Gastrocnemius medialis (tissue), 4 donors: ENCODE data around the gene MELTF. TPM values are rescaled to one million over a fixed set of nuclear protein-coding genes. Genes with fewer than 3 reads are reported as not detected.
A peak's percentile ranks its signal among the peaks of the same experiment; 100 is the strongest.

Experiments used
- ATAC-seq, 2 donors: fragments of 150-250 bp; one replicate each; pipeline ENCODE4 v1.9.1; 2016
- DNase-seq, 2 donors: peaks; one replicate each; pipeline ENCODE4 v3.0.0-alpha.2; 2019
- H3K27ac ChIP-seq, 4 donors: fragments of 200-600 bp; sonication (generic); 1 replicate in 1 of 4; 2 replicates in 3 of 4; pipeline ENCODE4 v1.5.1; 2016 to 2018; ENCODE audit warnings: mild to moderate bottlenecking in 2 of 4, moderate library complexity in 1 of 4
- H3K27me3 ChIP-seq, 3 donors: fragments of 200-600 bp; sonication (generic) in 2 of 3; 1 replicate in 1 of 3; 2 replicates in 2 of 3; pipeline versions ENCODE4 v1.5.1 to v1.6.0; 2016 to 2019; ENCODE audit warnings: mild to moderate bottlenecking in 1 of 3, moderate library complexity in 1 of 3
- H3K36me3 ChIP-seq, 2 donors: fragments of 200-600 bp; sonication (generic) in 1 of 2; one replicate each; pipeline ENCODE4 v1.5.1; 2017 to 2018
- H3K4me1 ChIP-seq, 2 donors: fragments of 200-600 bp; sonication (generic) in 1 of 2; one replicate each; pipeline ENCODE4 v1.5.1; 2016 to 2017; ENCODE audit warnings: mild to moderate bottlenecking in 2 of 2
- H3K4me3 ChIP-seq, 4 donors: fragments of 200-600 bp; sonication (generic) in 3 of 4; 1 replicate in 1 of 4; 2 replicates in 3 of 4; pipeline ENCODE4 v1.5.1; 2016 to 2019; ENCODE audit warnings: mild to moderate bottlenecking in 2 of 4
- H3K9me3 ChIP-seq, 3 donors: fragments of 200-600 bp; sonication (generic) in 2 of 3; 1 replicate in 1 of 3; 2 replicates in 2 of 3; pipeline ENCODE4 v1.5.1; 2016 to 2019
- POLR2A ChIP-seq, 2 donors: fragments of 450-650 bp; IDR thresholded peaks; one replicate each; pipeline ENCODE4 v1.6.1; 2017; ENCODE audit warnings: antibody characterized with exemption in 2 of 2, mild to moderate bottlenecking in 2 of 2, moderate library complexity in 2 of 2
- in situ Hi-C, 4 donors: fragments of 200-750 bp; cut with MboI; loops; one replicate each; pipeline versions ENCODE4 v1.15.0 to v1.8.0; 2017; ENCODE audit warnings: low sequenced_read_pairs in 4 of 4
- intact Hi-C: fragments of 100-400 bp; cut with DNase I; formaldehyde crosslinking; loops from one replicate; pipeline ENCODE4 v1.15.1; 2023; ENCODE audit warnings: low total_unique reads
- total RNA-seq, 4 donors: library from RNA; depleted of rRNA; stranded (reverse); fragments of >200 nt; gene quantifications; one replicate each; pipeline versions ENCODE4 v1.1.0 to v1.2.3, GENCODE V29; 2016
- TF ChIP-seq, protein P1 (sequence below), 5 experiments: fragments of 450-650 bp in 3 of 5; fragments of 200-600 bp in 2 of 5; sonication (generic) in 2 of 5; IDR thresholded peaks in 4 of 5; conservative IDR thresholded peaks in 1 of 5; 1 replicate in 4 of 5; 2 replicates in 1 of 5; pipeline ENCODE4 v1.5.1; 2016 to 2019; ENCODE audit warnings: antibody characterized with exemption in 5 of 5, mild to moderate bottlenecking in 3 of 5, moderate library complexity in 3 of 5

The MELTF gene
- total RNA-seq, 4 donors from 2014 or later: 0.36 to 0.64 (median 0.42) TPM; not detected in 1

DNA sequence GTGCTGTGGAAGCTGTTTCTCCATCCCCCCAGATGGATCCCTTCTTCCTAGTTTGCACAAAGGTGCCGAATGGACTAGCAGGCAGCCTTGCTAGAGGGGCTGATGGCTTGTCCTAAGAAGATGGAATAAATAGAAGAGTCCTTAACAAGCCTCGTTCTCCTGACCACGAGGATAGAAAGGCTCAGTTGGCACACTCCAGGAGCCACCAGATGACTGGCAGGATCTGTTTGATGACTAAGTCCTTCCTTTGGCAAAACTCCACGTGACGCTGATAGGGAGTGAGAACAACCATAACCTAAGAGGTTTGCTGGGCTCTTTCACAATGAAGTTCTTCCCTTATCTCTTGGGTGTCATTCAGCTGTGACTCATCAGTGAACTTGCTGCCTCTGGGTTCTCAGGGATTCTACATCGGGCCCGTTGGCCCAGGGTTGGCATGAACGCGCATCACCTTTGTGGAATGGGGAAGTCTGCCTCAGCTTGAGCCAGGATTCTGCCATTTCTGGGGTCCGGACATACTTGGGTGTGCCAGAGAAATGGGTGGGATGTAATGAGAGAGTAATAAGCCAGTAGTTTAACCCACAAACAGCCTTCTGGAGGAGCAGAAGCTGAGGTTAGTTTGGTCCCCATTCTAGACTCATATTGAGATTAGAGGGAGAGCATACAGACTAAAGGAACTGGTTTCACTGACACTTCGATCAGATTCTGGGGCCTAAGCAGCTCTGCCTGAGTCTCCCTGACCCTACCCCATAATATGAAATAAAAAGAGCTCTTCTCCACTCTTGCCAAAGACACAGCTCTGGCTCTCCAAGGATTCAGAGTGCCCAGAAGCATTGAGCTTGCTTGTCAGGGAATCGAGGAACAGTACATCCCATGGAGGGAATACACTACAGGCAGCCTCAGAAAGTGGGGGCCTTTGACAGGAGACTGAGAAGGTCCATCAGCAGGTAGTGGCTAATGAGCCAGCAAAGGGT, 2.0 kb upstream of the MELTF start:
- peaks cover 28 to 37% (median 31%) of the 10 kb centered on the region in 3 donors for H3K27me3 ChIP-seq
- no peaks in the 10 kb centered on the region for H3K36me3 ChIP-seq
- peak; percentile 75 to 80 for DNase-seq
- H3K4me1 ChIP-seq: peaks cover 6 to 8% of the 10 kb centered on the region in 2 donors
- H3K9me3 ChIP-seq: no peaks in the 10 kb centered on the region
- intact Hi-C loops (loop anchor here (1.0 kb wide), 1 partner anchor 29 kb away; no protein-coding TSS in a partner anchor), in situ Hi-C loops (no loop called here)
- H3K4me3 ChIP-seq: no peak overlapping the region
- TF ChIP-seq POLR2A (IDR thresholded peaks at IDR 0.05): no peak
- TF ChIP-seq, protein P1, sequence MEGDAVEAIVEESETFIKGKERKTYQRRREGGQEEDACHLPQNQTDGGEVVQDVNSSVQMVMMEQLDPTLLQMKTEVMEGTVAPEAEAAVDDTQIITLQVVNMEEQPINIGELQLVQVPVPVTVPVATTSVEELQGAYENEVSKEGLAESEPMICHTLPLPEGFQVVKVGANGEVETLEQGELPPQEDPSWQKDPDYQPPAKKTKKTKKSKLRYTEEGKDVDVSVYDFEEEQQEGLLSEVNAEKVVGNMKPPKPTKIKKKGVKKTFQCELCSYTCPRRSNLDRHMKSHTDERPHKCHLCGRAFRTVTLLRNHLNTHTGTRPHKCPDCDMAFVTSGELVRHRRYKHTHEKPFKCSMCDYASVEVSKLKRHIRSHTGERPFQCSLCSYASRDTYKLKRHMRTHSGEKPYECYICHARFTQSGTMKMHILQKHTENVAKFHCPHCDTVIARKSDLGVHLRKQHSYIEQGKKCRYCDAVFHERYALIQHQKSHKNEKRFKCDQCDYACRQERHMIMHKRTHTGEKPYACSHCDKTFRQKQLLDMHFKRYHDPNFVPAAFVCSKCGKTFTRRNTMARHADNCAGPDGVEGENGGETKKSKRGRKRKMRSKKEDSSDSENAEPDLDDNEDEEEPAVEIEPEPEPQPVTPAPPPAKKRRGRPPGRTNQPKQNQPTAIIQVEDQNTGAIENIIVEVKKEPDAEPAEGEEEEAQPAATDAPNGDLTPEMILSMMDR (IDR thresholded peaks at IDR 0.05 in 4 of 5, conservative IDR thresholded peaks at IDR 0.05 in 1 of 5): no peak
- ATAC-seq: peak; percentile 88 to 89
- peak overlapping the region; percentile 17 to 47 (median 30) for H3K27ac ChIP-seq

DNA sequence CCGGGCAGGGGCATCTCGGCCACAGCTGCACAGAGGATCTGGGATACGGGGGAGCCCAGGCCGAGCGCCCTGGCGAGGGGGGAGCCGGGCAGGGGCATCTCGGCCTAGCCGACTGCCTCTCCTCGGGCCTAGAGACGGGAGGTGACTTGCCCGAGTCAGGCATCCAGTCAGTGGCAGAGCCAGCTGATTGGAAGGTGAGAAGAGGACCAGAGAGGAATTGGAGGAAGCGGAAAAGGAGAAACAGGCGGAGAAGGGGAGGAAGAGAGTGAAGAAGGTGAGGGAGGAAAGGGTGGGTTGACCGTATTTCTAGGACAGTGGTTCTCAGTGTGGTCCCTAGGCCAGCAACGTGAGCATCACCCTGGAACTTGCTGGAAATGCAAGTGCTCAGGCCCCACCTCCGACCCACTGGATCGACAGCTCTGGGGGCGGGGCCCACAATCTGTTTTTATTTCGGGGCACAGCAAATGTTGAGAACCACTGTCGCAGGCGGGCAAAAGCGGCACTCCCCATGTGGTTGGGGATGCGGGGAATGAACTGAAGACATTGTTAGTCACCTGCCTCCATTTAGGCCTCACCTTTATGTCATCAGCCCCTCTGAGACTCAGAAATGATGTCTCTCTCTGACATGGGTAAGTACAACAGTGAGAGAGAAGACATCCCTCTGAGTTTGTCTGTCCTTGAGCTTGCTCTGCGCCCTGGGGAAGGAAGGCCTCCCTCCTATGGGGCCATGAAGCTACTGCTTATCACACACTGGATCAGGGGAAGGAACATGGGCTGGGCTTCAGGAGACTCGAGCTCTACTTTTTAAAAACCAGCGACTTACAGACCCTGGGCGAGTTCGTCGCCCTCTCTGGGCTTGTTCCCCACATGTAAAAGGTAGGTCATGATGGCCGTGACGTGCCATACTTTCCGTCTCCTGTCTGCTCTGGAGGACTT, 1.0 kb upstream of the MELTF start:
- in situ Hi-C loops: no loop called here

DNA sequence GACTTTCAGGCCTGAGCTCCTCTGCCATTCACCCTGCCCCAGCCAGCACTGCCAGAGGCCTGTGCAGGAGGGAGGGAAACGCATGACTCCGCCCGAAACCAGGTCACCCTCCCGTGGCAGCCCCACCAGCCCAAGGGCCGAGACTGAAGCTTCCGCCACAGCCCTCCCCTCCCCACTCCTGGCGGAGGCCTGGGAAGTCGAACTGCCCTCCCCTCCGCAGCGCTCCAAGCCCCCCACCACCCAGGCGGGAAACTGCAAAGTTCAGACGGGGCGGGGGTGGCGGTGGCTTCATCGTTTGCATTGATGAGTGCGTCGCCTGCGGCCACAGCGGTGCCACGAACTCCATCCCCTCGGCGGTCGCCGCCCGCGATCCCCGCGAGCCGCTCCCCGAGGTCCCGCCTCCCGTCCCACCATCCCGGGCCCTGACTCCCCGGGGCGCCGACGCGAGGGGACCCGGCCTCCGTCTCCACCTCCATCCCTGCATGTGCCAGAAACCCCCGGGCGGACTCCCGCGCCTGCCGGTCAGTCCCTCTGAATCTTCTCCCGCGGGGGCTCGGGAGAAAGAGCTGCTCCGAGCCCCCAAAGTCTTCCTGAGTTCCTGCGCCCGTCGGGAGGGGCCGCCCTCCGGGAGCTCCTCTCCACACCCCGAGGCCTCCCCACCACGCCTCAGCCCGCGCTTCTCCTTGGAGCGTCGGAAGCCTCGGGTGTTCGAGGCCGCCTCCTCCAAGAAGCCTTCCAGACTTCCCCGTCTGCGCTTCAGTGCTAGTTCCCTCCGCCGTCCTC, 698 bp downstream of the MELTF start:
- H3K4me1 ChIP-seq: peaks cover 6 to 8% of the 10 kb centered on the region in 2 donors
- H3K36me3 ChIP-seq: no peaks in the 10 kb centered on the region
- peak overlapping the region; percentile 39 to 58 (median 42) for H3K4me3 ChIP-seq
- in situ Hi-C loops: no loop called here
- TF ChIP-seq, protein P1 (IDR thresholded peaks at IDR 0.05 in 4 of 5, conservative IDR thresholded peaks at IDR 0.05 in 1 of 5): no peak
- no peak for TF ChIP-seq POLR2A (IDR thresholded peaks at IDR 0.05)
- DNase-seq (no peak), ATAC-seq (no peak)
- intact Hi-C loops: no loop called here
- no peak overlapping the region for H3K27ac ChIP-seq
- H3K27me3 ChIP-seq: peaks cover 17 to 31% (median 28%) of the 10 kb centered on the region in 3 donors
- no peaks in the 10 kb centered on the region for H3K9me3 ChIP-seq

More for the DNA sequence above, 1.0 kb upstream of the MELTF start:
- Histone ChIP-seq H3K36me3 (no peaks in the 10 kb centered on the region), H3K4me1 (peaks cover 6 to 8% of the 10 kb centered on the region in 2 donors), H3K27me3 (peaks cover 20 to 31% (median 31%) of the 10 kb centered on the region in 3 donors), H3K9me3 (no peaks in the 10 kb centered on the region), H3K27ac (peak overlapping the region; percentile 17 to 47 (median 30)), H3K4me3 (no peak overlapping the region)
- DNase-seq (no peak), ATAC-seq (peak in 1 of 2 donors; percentile 3)
- TF ChIP-seq, protein P1 (IDR thresholded peaks at IDR 0.05 in 4 of 5, conservative IDR thresholded peaks at IDR 0.05 in 1 of 5): no peak
- TF ChIP-seq POLR2A (IDR thresholded peaks at IDR 0.05): no peak
- intact Hi-C loops: loop anchor here (1.0 kb wide), 1 partner anchor 28 kb away; no protein-coding TSS in a partner anchor
